Dendritic cell treated with granulocyte-macrophage colony-stimulating factor and Interleukin-4, amounts not matched to agents 40 ng/mL and 50 ng/mL, for 4 days (primary cell): ENCODE measurements around the gene LMNB1.
"Not testable (repeated sequence)": the region's sequence is repeated elsewhere in the genome, so short reads cannot be mapped to it uniquely, and the experiment has no call there.

Experiments
- H3K27ac Mint-ChIP-seq: one replicate; pipeline ENCODE4 v1.8.0; 2022; ENCODE audit warnings: mild to moderate bottlenecking, mixed read lengths
- H3K27me3 Mint-ChIP-seq: one replicate; pipeline ENCODE4 v1.8.0; 2022; ENCODE audit warnings: mild to moderate bottlenecking, mixed read lengths
- H3K36me3 Mint-ChIP-seq: one replicate; pipeline ENCODE4 v1.8.0; 2022; ENCODE audit warnings: low read depth, mixed read lengths
- H3K4me1 Mint-ChIP-seq: one replicate; pipeline ENCODE4 v1.8.0; 2022; ENCODE audit warnings: low read depth, mixed read lengths
- H3K4me3 Mint-ChIP-seq: one replicate; pipeline ENCODE4 v1.8.0; 2022; ENCODE audit warnings: mild to moderate bottlenecking, moderate library complexity, mixed read lengths
- H3K9me3 Mint-ChIP-seq: one replicate; pipeline ENCODE4 v1.8.0; 2022; ENCODE audit warnings: mixed read lengths
- intact Hi-C: fragments of 100-400 bp; cut with micrococcal nuclease; formaldehyde crosslinking; loops from one replicate; pipeline ENCODE4 v1.15.0; 2022

LMNB1 gene

GRCh38 chr5:126799780-126800179 lies 22.8 kb downstream of the LMNB1 start:
- Mint-ChIP-seq H3K27ac (no peak overlapping the region), H3K27me3 (no peaks in the 10 kb centered on the region), H3K36me3 (no peaks in the 10 kb centered on the region), H3K9me3 (no peaks in the 10 kb centered on the region), H3K4me3 (no peak overlapping the region), H3K4me1 (peaks cover 35% of the 10 kb centered on the region)
- intact Hi-C loops, result loop anchor here (5.0 kb wide), 2 partner anchors 122 to 257 kb away; no protein-coding TSS in a partner anchor

GRCh38 chr5:126801174-126801991 lies 24.4 kb downstream of the LMNB1 start:
- H3K27ac Mint-ChIP-seq, result peak overlapping the region; percentile 10

GRCh38 chr5:126801992-126802294 lies 25.0 kb downstream of the LMNB1 start:
- H3K4me3 Mint-ChIP-seq, result no peak overlapping the region
- no peaks in the 10 kb centered on the region for H3K9me3 Mint-ChIP-seq
- no peak overlapping the region for H3K27ac Mint-ChIP-seq
- H3K36me3 Mint-ChIP-seq, result no peaks in the 10 kb centered on the region
- intact Hi-C loops, result loop anchor here (5.0 kb wide), 2 partner anchors 125 to 260 kb away; no protein-coding TSS in a partner anchor
- no peaks in the 10 kb centered on the region for H3K27me3 Mint-ChIP-seq
- H3K4me1 Mint-ChIP-seq, result peaks cover 44% of the 10 kb centered on the region

More at GRCh38 chr5:126801174-126801991, 24.4 kb downstream of the LMNB1 start:
- Mint-ChIP-seq H3K9me3 (no peaks in the 10 kb centered on the region), H3K4me1 (peaks cover 39% of the 10 kb centered on the region), H3K27me3 (no peaks in the 10 kb centered on the region), H3K4me3 (no peak overlapping the region), H3K36me3 (no peaks in the 10 kb centered on the region)
- intact Hi-C loops, result loop anchor here (5.0 kb wide), 2 partner anchors 124 to 259 kb away; no protein-coding TSS in a partner anchor

- no peak overlapping the region for H3K27ac Mint-ChIP-seq
- no peaks in the 10 kb centered on the region for H3K27me3 Mint-ChIP-seq
- no peaks in the 10 kb centered on the region for H3K9me3 Mint-ChIP-seq
- peaks cover 3% of the 10 kb centered on the region for H3K36me3 Mint-ChIP-seq
- intact Hi-C loops, result no loop called here
- H3K4me3 Mint-ChIP-seq, result no peak overlapping the region
- H3K4me1 Mint-ChIP-seq, result peaks cover 25% of the 10 kb centered on the region
These were observed 28.1 kb downstream of the LMNB1 start for GRCh38 chr5:126805063-126805462.

GRCh38 chr5:126808521-126808988 lies 31.6 kb downstream of the LMNB1 start:
- H3K9me3 Mint-ChIP-seq, result no peaks in the 10 kb centered on the region
- intact Hi-C loops, result loop anchor here (2.0 kb wide), 1 partner anchor 152 kb away; no protein-coding TSS in a partner anchor
- H3K36me3 Mint-ChIP-seq, result peaks cover 5% of the 10 kb centered on the region
- H3K4me1 Mint-ChIP-seq, result peaks cover 37% of the 10 kb centered on the region
- H3K4me3 Mint-ChIP-seq, result peak overlapping the region; percentile 76
- H3K27ac Mint-ChIP-seq, result peak overlapping the region; percentile 82
- no peaks in the 10 kb centered on the region for H3K27me3 Mint-ChIP-seq

GRCh38 chr5:126809916-126810315 lies 33.0 kb downstream of the LMNB1 start:
- peaks cover 5% of the 10 kb centered on the region for H3K36me3 Mint-ChIP-seq
- H3K27me3 Mint-ChIP-seq, result no peaks in the 10 kb centered on the region
- no peaks in the 10 kb centered on the region for H3K9me3 Mint-ChIP-seq
- H3K27ac Mint-ChIP-seq, result no peak overlapping the region
- H3K4me1 Mint-ChIP-seq, result peaks cover 42% of the 10 kb centered on the region
- no peak overlapping the region for H3K4me3 Mint-ChIP-seq
- intact Hi-C loops, result loop anchor here (2.0 to 10.0 kb wide), 3 partner anchors 33 to 705 kb away; partner anchors contain the start of genes LMNB1 and PRRC1

GRCh38 chr5:126810596-126811380 lies 33.9 kb downstream of the LMNB1 start:
- Mint-ChIP-seq H3K27ac (peak overlapping the region; percentile 45), H3K4me1 (peaks cover 40% of the 10 kb centered on the region), H3K9me3 (no peaks in the 10 kb centered on the region), H3K4me3 (no peak overlapping the region), H3K27me3 (no peaks in the 10 kb centered on the region), H3K36me3 (peaks cover 5% of the 10 kb centered on the region)
- intact Hi-C loops, result loop anchor here (5.0 to 10.0 kb wide), 2 partner anchors 33 to 704 kb away; partner anchors contain the start of genes LMNB1 and PRRC1

- H3K27me3 Mint-ChIP-seq, result no peaks in the 10 kb centered on the region
- no peak overlapping the region for H3K4me3 Mint-ChIP-seq
- intact Hi-C loops, result loop anchor here (5.0 to 10.0 kb wide), 2 partner anchors 34 to 703 kb away; partner anchors contain the start of genes LMNB1 and PRRC1
- H3K36me3 Mint-ChIP-seq, result peaks cover 11% of the 10 kb centered on the region
- H3K9me3 Mint-ChIP-seq, result no peaks in the 10 kb centered on the region
- H3K27ac Mint-ChIP-seq, result peak overlapping the region; percentile 45
- peaks cover 33% of the 10 kb centered on the region for H3K4me1 Mint-ChIP-seq
These were observed 34.7 kb downstream of the LMNB1 start for GRCh38 chr5:126811515-126812198.

GRCh38 chr5:126812199-126812570 lies 35.2 kb downstream of the LMNB1 start:
- Mint-ChIP-seq H3K36me3 (peaks cover 14% of the 10 kb centered on the region), H3K27ac (peak overlapping the region; percentile 45), H3K4me3 (no peak overlapping the region), H3K9me3 (no peaks in the 10 kb centered on the region), H3K27me3 (no peaks in the 10 kb centered on the region), H3K4me1 (peaks cover 28% of the 10 kb centered on the region)
- intact Hi-C loops, result loop anchor here (5.0 to 10.0 kb wide), 2 partner anchors 35 to 703 kb away; partner anchors contain the start of genes LMNB1 and PRRC1

- H3K4me3 Mint-ChIP-seq, H3K27me3 Mint-ChIP-seq, H3K9me3 Mint-ChIP-seq: not testable (repeated sequence)
- H3K36me3 Mint-ChIP-seq, result peaks cover 14% of the 10 kb centered on the region
- H3K4me1 Mint-ChIP-seq, result peaks cover 27% of the 10 kb centered on the region
- H3K27ac Mint-ChIP-seq, result peak overlapping the region; percentile 76
- intact Hi-C loops, result loop anchor here (5.0 to 10.0 kb wide), 2 partner anchors 36 to 701 kb away; partner anchors contain the start of genes LMNB1 and PRRC1
These were observed 36.9 kb downstream of the LMNB1 start for GRCh38 chr5:126813799-126814198.

- H3K27ac Mint-ChIP-seq, result peak overlapping the region; percentile 76
- peaks cover 12% of the 10 kb centered on the region for H3K36me3 Mint-ChIP-seq
- no peaks in the 10 kb centered on the region for H3K27me3 Mint-ChIP-seq
These were observed 37.9 kb downstream of the LMNB1 start for GRCh38 chr5:126814721-126815404.

GRCh38 chr5:126816649-126817048 lies 39.7 kb downstream of the LMNB1 start:
- no peaks in the 10 kb centered on the region for H3K9me3 Mint-ChIP-seq
- H3K27ac Mint-ChIP-seq, result no peak overlapping the region
- H3K36me3 Mint-ChIP-seq, result peaks cover 24% of the 10 kb centered on the region
- intact Hi-C loops, result loop anchor here (10.0 kb wide), 1 partner anchor 698 kb away; the partner anchor contains the start of gene PRRC1
- no peaks in the 10 kb centered on the region for H3K27me3 Mint-ChIP-seq
- H3K4me1 Mint-ChIP-seq, result peaks cover 17% of the 10 kb centered on the region
- H3K4me3 Mint-ChIP-seq, result no peak overlapping the region

More at GRCh38 chr5:126814721-126815404, 37.9 kb downstream of the LMNB1 start:
- peaks cover 27% of the 10 kb centered on the region for H3K4me1 Mint-ChIP-seq
- no peak overlapping the region for H3K4me3 Mint-ChIP-seq
- intact Hi-C loops, result loop anchor here (5.0 to 10.0 kb wide), 2 partner anchors 38 to 700 kb away; partner anchors contain the start of genes LMNB1 and PRRC1
- H3K9me3 Mint-ChIP-seq, result no peaks in the 10 kb centered on the region
